ENCODE data around the gene FOXN3. TPM values are rescaled to one million over a fixed set of nuclear protein-coding genes. Genes with fewer than 3 reads are reported as not detected.

Gene FOXN3
- total RNA-seq, 1 experiment from 2014 or later: 125 TPM

- Mint-ChIP-seq H3K4me1 (peaks cover 20 to 31% of the 10 kb centered on the region in 2 experiments), H3K36me3 (ENCODE audit: insufficient read depth in 1 of 3, low read depth in 3 of 3) (peaks cover 3 to 30% (median 12%) of the 10 kb centered on the region in 3 experiments; a peak in 6 of 7 replicates), H3K27ac (no peak overlapping the region; a peak in 1 of 7 replicates), H3K4me3 (no peak overlapping the region), H3K9me3 (no peaks in the 10 kb centered on the region), H3K27me3 (ENCODE audit: low read depth) (no peaks in the 10 kb centered on the region)
- no peaks in the 10 kb centered on the region for H3K9me3 ChIP-seq (ENCODE audit: control insufficient read depth, low read depth, low read length)
- no peaks in the 10 kb centered on the region for H3K79me2 ChIP-seq (ENCODE audit: insufficient read depth, low read length)
- TF ChIP-seq, protein P1, sequence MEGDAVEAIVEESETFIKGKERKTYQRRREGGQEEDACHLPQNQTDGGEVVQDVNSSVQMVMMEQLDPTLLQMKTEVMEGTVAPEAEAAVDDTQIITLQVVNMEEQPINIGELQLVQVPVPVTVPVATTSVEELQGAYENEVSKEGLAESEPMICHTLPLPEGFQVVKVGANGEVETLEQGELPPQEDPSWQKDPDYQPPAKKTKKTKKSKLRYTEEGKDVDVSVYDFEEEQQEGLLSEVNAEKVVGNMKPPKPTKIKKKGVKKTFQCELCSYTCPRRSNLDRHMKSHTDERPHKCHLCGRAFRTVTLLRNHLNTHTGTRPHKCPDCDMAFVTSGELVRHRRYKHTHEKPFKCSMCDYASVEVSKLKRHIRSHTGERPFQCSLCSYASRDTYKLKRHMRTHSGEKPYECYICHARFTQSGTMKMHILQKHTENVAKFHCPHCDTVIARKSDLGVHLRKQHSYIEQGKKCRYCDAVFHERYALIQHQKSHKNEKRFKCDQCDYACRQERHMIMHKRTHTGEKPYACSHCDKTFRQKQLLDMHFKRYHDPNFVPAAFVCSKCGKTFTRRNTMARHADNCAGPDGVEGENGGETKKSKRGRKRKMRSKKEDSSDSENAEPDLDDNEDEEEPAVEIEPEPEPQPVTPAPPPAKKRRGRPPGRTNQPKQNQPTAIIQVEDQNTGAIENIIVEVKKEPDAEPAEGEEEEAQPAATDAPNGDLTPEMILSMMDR (conservative IDR thresholded peaks at IDR 0.05): peak; percentile 37; the same call in 2 of the 3 replicates
- peaks cover 4% of the 10 kb centered on the region; the same call in 1 of the 2 replicates for H3K4me1 ChIP-seq (ENCODE audit: insufficient read depth, low read length)
- no peaks in the 10 kb centered on the region for H3K23me2 ChIP-seq (ENCODE audit: insufficient read length, low read depth, low read length, poor library complexity, severe bottlenecking)
- H3K9ac ChIP-seq (ENCODE audit: extremely low read depth, insufficient read length, low read length): no peak overlapping the region
- no peak overlapping the region for H3T11ph ChIP-seq (ENCODE audit: low read length)
- no peak overlapping the region for H2BK120ac ChIP-seq (ENCODE audit: low read depth, low read length, poor library complexity, severe bottlenecking)
- H3K14ac ChIP-seq (ENCODE audit: insufficient read depth, low read length): no peak overlapping the region
- no peak overlapping the region for H3K27ac ChIP-seq (ENCODE audit: insufficient read length, low read depth, low read length)
- no peak overlapping the region for H3K4me2 ChIP-seq (ENCODE audit: insufficient read depth, insufficient read length, low read length)
- H3K18ac ChIP-seq (ENCODE audit: insufficient read length, low read depth, low read length): no peak overlapping the region
- no peak overlapping the region for H4K8ac ChIP-seq (replicated peaks; ENCODE audit: insufficient read length, low read depth, low read length)
- H2BK20ac ChIP-seq (ENCODE audit: low read depth, low read length, poor library complexity, severe bottlenecking): no peak overlapping the region
- no peak overlapping the region for H2BK15ac ChIP-seq (ENCODE audit: low read depth, low read length)
- no CpG with 5 or more reads among the region's 5 CpGs for WGBS (ENCODE audit: extremely low coverage, insufficient read length, low lambda C conversion rate)
- H3K79me1 ChIP-seq (ENCODE audit: insufficient read depth, low read depth, low read length, poor library complexity, severe bottlenecking): no peaks in the 10 kb centered on the region
- no peak for DNase-seq
- H3K23ac ChIP-seq (ENCODE audit: insufficient read length, low read depth, low read length): no peak overlapping the region
- H2AK5ac ChIP-seq (ENCODE audit: insufficient read length, low read length): no peak overlapping the region
- no peak overlapping the region for H4K5ac ChIP-seq (ENCODE audit: insufficient read length, low read depth, low read length)
- no peak overlapping the region for H3K4ac ChIP-seq (ENCODE audit: low read depth, low read length)
- H2BK12ac ChIP-seq (ENCODE audit: insufficient read length, low read depth, low read length): no peak overlapping the region
- H4K91ac ChIP-seq (ENCODE audit: insufficient read length, low read depth, low read length): no peak overlapping the region
- H4K20me1 ChIP-seq (ENCODE audit: control insufficient read depth, insufficient read depth, insufficient read length): no peaks in the 10 kb centered on the region
- no peaks in the 10 kb centered on the region for H3K27me3 ChIP-seq (ENCODE audit: insufficient read depth, low read length)
- no peak overlapping the region for H2AFZ ChIP-seq (ENCODE audit: low read length)
- H3K56ac ChIP-seq (ENCODE audit: insufficient read length, low read depth, low read length): no peak overlapping the region
- H2BK5ac ChIP-seq (ENCODE audit: insufficient read length, low read length): no peak overlapping the region
These were observed 48.8 kb upstream of the FOXN3 start for GRCh38 chr14:89465876-89466275.
